ENCODE data around the gene ARHGEF3.
"Not testable (repeated sequence)": the region's sequence is repeated elsewhere in the genome, so short reads cannot be mapped to it uniquely, and the experiment has no call there.

The ARHGEF3 gene

DNA sequence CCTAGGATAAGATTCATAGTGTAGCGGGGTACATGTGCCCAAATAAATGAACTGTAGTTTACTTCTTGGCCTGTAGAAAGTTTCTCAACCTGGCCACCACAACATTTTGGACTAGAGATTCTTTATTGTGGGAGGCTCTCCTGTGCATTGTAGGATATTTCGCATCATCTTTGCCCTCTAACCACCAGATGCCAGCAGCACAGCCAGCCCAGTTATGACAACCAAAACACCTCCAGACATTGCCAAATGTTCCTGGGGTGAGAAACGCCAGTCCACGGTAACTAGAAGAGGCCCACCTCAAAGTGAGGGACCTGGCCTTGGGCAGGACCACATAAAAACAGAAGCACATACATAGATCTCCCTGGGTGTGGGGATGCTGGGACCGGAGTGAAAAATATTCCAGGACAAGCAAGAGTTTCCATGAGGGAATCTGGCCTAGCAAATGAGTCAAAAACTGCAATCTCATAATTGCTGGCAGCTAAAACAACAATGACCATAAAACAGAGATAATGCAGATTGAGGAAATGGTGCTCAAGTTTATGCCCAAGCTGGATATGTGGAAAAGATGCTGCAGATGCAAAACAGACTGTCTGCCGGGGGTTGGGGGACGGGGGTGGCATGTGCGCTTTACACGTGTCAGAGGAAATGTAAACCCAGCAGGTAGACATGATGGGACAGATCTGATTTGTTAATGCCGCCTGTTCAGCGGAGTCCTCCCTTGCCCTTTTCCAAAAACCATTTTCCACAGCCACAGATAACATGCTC, 39.7 kb downstream of the ARHGEF3 start:
- Histone ChIP-seq H3K36me3 (ENCODE audit: insufficient read depth, low read length) (no peaks in the 10 kb centered on the region), H3K9me3 (ENCODE audit: control insufficient read depth, insufficient read depth, low read length) (no peaks in the 10 kb centered on the region), H3K4me1 (ENCODE audit: insufficient read depth, low read length) (no peaks in the 10 kb centered on the region), H3K9ac (ENCODE audit: low read depth, low read length) (no peak overlapping the region)

DNA sequence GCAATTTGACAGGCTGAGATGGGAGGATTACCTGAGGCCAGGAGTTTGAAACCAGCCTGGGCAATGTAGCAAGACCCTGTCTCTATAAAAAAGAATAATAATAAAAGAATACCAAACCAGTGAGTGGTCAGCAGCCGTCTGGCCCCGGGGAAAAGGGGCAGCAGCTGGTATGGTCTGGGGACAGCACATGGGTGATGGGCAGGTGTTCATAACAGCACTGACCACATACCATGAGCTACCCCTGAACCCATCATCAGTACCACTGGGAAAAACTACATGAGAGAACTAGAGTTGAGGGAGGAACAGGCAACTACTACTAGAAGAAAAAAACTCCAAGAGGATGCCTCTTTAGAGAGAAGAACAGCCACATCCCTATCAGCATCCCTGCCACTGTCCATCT, 40.7 kb downstream of the ARHGEF3 start:
- Histone ChIP-seq H3K9ac (ENCODE audit: low read depth, low read length) (no peak overlapping the region), H3K4me1 (ENCODE audit: insufficient read depth, low read length) (no peaks in the 10 kb centered on the region), H3K36me3 (ENCODE audit: insufficient read depth, low read length) (no peaks in the 10 kb centered on the region), H3K9me3 (ENCODE audit: control insufficient read depth, insufficient read depth, low read length) (no peaks in the 10 kb centered on the region)

DNA sequence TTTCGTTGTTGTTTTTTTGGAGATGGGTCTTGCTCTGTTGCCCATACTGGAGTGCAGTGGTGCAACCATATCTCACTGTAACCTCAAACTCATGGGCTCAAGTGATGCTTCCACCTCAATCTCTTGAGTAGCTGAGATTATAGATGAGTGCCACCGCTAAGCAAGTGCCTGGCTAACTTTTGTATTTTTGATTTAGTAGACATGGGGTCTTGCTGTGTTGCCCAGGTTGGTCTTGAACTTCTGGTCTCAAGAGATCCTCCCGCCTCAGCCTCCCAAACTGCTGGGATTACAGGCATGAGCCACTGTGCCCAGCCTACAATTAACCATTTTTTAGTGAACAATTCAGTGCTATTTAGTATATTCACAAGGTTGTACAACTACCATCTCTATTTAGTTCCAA, 42.2 kb downstream of the ARHGEF3 start:
- no peaks in the 10 kb centered on the region for H3K4me1 ChIP-seq (ENCODE audit: insufficient read depth, low read length)
- no peaks in the 10 kb centered on the region for H3K36me3 ChIP-seq (ENCODE audit: insufficient read depth, low read length)
- H3K9ac ChIP-seq (ENCODE audit: low read depth, low read length) = no peak overlapping the region
- H3K9me3 ChIP-seq (ENCODE audit: control insufficient read depth, insufficient read depth, low read length) = no peaks in the 10 kb centered on the region

DNA sequence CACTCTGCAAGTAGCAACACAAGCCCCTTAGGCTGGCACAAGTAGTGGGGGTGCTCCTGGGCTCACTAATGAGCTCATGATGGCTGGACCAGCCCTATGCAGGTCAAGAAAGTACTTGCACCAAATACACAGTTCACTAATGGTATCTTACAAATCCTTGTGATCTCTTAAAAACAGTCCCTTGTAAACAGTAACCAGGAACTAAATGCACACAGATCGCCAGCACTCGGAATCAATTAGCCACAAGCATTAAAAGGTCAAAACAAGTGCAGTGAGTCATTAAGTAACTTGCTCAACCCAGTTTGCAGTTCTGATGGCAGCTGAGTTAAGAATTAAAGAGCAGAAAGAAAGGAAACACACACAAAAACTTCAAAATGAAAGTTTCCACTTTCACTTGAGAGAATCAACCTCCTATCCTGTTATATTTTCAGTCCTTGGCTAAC, 43.2 kb downstream of the ARHGEF3 start:
- no peaks in the 10 kb centered on the region for H3K4me1 ChIP-seq (ENCODE audit: insufficient read depth, low read length)
- no peaks in the 10 kb centered on the region for H3K9me3 ChIP-seq (ENCODE audit: control insufficient read depth, insufficient read depth, low read length)
- no peak overlapping the region for H3K9ac ChIP-seq (ENCODE audit: low read depth, low read length)
- H3K36me3 ChIP-seq (ENCODE audit: insufficient read depth, low read length) = no peaks in the 10 kb centered on the region

DNA sequence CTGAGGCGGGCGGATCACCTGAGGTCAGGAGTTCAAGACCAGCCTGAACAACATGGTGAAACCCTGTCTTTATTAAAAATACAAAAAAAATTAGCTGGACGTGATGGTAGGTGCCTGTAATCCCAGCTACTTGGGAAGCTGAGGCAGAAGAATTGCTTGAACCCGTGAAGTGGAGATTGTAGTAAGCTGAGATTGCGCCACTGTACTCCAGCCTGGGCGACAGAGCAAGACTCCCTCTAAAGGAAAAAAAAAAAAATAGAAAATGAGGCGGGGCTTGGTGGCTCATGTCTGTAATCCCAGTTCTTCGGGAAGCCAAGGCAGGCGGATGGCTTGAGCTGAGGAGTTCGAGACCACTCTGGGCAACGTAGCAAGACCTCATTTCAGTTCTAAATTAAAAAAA, 43.7 kb downstream of the ARHGEF3 start:
- H3K9ac ChIP-seq (ENCODE audit: low read depth, low read length); H3K36me3 ChIP-seq (ENCODE audit: insufficient read depth, low read length); H3K4me1 ChIP-seq (ENCODE audit: insufficient read depth, low read length); H3K9me3 ChIP-seq (ENCODE audit: control insufficient read depth, insufficient read depth, low read length): not testable (repeated sequence)

DNA sequence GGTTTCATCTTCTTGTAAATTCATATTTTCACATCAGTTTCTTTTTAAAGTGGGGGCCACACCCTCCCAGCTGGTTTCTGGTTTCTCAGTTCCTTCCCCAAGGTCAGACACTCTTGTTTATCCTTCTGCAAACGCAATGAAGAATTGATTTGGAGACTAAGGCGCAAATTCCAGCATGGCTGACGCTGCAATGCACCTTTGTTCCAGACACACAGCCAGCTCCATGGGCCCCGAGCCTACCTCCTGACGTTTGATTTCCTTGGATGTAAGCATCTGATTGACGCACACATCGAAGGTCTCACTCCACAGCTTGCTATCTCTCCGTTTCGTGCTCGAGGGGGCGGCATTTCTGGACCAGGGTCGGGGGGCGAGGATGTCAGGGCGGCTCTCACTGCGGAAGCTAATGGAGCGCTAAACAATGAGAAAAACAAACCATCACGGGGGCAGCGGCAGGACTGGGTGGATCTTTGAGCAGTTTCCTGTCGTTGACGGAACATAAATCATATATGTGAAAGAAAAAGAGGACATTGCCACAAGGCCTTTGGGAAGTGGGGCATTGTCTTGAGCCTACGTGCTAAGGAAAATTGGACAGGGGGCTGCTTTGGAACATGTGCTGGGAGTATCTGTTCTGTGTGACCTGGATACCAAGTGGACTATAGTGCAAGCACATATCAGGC, 46.9 kb downstream of the ARHGEF3 start:
- Histone ChIP-seq H3K4me1 (ENCODE audit: insufficient read depth, low read length) (no peaks in the 10 kb centered on the region), H3K36me3 (ENCODE audit: insufficient read depth, low read length) (no peaks in the 10 kb centered on the region), H3K9me3 (ENCODE audit: control insufficient read depth, insufficient read depth, low read length) (peaks cover 2% of the 10 kb centered on the region; the same call in 1 of the 2 replicates), H3K9ac (ENCODE audit: low read depth, low read length) (no peak overlapping the region)

DNA sequence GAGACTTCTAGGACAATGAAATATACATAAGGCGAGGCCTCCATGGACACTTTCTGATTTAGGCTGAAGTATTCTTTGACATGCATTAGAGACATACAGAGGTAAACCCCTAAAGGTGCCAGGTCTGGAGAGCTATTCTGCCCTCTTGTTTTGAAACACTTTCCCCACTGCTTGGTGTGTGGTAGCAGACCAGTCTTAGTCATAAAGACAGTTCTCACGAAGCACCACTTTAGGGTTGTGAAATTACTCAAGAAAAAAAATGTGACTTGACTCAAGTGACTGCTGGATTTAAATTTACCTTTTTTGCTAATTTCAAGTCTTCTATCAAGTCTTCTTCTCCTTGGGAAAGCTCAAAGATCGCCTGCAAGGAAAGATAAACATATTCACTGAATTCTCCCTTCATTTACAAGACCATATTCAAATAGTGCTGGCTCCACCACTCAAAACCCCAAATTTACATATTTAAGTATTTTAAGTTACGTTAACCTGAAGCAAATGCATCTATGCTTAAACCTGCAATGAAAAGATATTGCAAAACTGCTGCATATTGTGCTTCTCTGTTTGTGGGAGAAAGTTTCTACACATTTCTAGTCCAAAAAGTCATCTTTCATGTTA, 48.4 kb downstream of the ARHGEF3 start:
- H3K36me3 ChIP-seq (ENCODE audit: insufficient read depth, low read length) = no peaks in the 10 kb centered on the region; the same call in 1 of the 2 replicates
- H3K9me3 ChIP-seq (ENCODE audit: control insufficient read depth, insufficient read depth, low read length) = peaks cover 2% of the 10 kb centered on the region; the same call in 1 of the 2 replicates
- no peak overlapping the region for H3K9ac ChIP-seq (ENCODE audit: low read depth, low read length)
- no peaks in the 10 kb centered on the region for H3K4me1 ChIP-seq (ENCODE audit: insufficient read depth, low read length)

DNA sequence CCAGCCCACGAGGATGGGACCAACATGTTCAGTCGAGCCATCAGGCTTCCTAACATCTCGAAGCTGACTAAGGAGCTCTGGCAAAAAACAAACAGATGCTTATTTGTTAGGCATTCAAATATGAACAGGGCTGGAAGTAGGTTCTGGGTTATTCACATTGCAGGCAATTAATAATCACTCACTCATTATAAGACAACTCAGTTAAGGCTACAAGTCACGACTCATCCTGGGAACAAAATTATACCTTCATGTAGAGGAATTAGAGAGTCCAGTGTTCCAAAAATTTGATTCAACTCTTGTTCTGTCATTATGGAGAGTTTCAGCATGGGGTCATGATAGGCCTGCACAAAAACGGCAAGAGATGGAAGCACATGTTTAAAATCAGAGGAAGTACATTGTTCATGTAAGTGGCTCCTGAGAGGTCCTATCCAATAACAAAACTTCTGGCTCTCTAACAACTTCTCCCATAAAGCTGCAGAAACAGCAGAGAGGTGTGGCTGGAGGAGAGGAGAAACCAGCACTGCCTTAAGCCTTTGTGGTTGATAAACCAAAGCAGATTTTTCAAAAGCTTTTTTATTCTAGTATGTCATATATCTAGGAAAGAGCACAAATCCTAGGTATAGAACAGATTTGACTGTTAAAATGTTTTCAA, 50.6 kb downstream of the ARHGEF3 start:
- no peaks in the 10 kb centered on the region; the same call in 1 of the 2 replicates for H3K36me3 ChIP-seq (ENCODE audit: insufficient read depth, low read length)
- no peaks in the 10 kb centered on the region for H3K4me1 ChIP-seq (ENCODE audit: insufficient read depth, low read length)
- H3K9ac ChIP-seq (ENCODE audit: low read depth, low read length) = no peak overlapping the region
- H3K9me3 ChIP-seq (ENCODE audit: control insufficient read depth, insufficient read depth, low read length) = peaks cover 2% of the 10 kb centered on the region; the same call in 1 of the 2 replicates

DNA sequence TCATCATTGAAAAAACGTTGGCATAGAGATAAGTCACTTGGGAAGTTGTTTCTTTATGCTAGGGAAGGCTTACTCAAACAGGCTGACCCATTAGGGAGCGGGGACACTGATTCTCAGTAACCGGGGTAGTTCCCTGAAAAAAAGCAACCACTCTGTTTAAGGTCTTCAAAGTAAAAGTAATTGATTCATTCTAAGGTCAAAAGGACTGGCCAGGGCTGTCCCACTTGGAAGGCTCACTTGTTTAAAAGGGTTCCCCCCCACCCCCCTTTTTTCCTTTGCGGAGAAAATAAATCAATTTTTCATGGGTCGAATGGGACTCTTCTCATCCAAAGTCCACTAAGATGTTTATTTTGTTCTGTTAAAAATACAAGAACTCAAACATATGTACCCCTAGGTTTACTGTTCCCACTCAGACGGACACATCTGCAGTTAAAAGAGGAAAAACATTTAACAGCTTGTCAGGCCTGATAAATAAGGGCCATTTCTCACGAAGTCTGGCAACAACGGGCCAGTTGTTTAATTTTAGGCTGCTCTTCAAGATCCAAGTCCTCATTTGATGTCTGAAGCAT, 53.0 kb downstream of the ARHGEF3 start:
- H3K9me3 ChIP-seq (ENCODE audit: control insufficient read depth, insufficient read depth, low read length) = peaks cover 2% of the 10 kb centered on the region; the same call in 1 of the 2 replicates
- peaks cover 5% of the 10 kb centered on the region for H3K36me3 ChIP-seq (ENCODE audit: insufficient read depth, low read length)
- H3K9ac ChIP-seq (ENCODE audit: low read depth, low read length) = no peak overlapping the region
- H3K4me1 ChIP-seq (ENCODE audit: insufficient read depth, low read length) = no peaks in the 10 kb centered on the region

DNA sequence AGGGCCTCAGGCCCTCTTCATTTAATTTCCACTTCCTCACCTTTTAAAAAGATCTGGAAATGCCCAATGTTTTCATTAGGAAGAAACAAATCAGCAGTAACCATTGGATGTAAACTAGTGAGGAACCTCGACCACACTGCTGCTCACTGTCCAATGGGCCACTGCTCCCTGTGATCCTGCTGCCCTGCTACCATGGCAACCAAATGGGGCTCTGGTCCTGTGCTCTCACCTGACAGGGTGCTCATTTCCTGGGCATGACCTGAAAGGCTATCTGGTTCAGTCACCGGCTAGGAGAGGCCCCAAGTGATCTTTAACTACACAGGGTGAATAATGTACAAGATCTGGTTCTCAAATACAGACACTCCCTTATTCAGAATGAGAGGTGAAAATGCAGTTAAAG, 54.6 kb downstream of the ARHGEF3 start:
- no peak overlapping the region for H3K9ac ChIP-seq (ENCODE audit: low read depth, low read length)
- H3K36me3 ChIP-seq (ENCODE audit: insufficient read depth, low read length) = peaks cover 5% of the 10 kb centered on the region
- H3K4me1 ChIP-seq (ENCODE audit: insufficient read depth, low read length) = no peaks in the 10 kb centered on the region
- peaks cover 2% of the 10 kb centered on the region; the same call in 1 of the 2 replicates for H3K9me3 ChIP-seq (ENCODE audit: control insufficient read depth, insufficient read depth, low read length)

DNA sequence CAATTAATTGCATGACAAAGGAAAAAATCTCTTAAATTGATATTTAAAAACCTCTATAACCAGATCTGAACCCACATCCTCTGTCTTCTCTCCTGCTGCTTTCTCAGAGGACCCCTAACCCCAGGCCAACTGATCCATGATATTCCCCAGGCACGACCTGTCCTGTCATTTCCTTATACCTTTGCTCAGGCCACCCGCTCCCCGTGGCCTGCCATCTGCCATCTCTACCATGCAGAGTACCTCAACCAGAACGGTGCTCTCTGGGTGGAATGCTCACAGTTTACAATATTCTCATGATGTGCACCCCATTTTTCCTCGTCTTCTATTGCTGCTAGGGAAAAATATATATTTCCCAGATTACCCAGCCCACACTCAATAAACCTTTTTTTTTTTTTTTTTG, 57.7 kb downstream of the ARHGEF3 start:
- no peaks in the 10 kb centered on the region for H3K9me3 ChIP-seq (ENCODE audit: control insufficient read depth, insufficient read depth, low read length)
- no peaks in the 10 kb centered on the region for H3K4me1 ChIP-seq (ENCODE audit: insufficient read depth, low read length)
- H3K36me3 ChIP-seq (ENCODE audit: insufficient read depth, low read length) = peaks cover 5% of the 10 kb centered on the region
- no peak overlapping the region for H3K9ac ChIP-seq (ENCODE audit: low read depth, low read length)

DNA sequence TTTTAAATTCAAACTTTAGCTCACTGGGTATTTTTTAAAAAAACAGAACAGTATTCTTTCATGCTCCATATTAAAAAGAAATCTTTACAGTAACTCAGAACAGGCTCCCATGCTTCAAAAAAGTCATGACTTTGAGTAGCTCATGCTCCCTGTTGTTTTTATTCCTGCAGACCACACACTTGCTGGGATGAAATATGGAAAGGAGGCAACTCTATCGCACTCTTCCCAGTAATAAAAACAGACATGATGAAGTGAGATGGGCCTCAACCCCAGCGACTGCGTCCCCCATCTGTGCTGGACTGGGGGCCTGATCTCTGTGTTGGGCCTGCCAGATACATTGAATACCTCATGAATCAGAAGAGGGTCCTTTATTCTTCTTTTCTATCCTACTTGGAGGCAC, 58.9 kb downstream of the ARHGEF3 start:
- no peaks in the 10 kb centered on the region for H3K9me3 ChIP-seq (ENCODE audit: control insufficient read depth, insufficient read depth, low read length)
- no peak overlapping the region for H3K9ac ChIP-seq (ENCODE audit: low read depth, low read length)
- peaks cover 5% of the 10 kb centered on the region for H3K36me3 ChIP-seq (ENCODE audit: insufficient read depth, low read length)
- H3K4me1 ChIP-seq (ENCODE audit: insufficient read depth, low read length) = no peaks in the 10 kb centered on the region

DNA sequence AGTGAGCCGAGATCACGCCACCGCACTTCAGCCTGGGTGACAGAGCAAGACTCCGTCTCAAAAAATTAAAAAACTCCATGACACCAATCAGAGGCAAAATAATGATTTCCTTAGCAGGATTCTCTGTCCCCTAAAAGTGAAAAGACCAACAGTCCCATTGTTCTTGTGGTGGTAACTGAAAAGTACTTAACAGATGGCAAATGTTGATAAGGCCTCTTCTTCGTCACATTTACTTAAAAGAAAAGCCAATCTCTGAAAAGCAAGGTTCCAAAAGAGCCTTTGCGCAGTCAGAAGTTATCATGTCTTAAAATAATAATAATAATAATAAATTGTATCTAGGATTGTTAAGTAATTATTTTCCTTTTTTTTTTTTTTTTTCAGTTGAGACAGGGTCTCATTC, 62.7 kb downstream of the ARHGEF3 start:
- Histone ChIP-seq H3K36me3 (ENCODE audit: insufficient read depth, low read length) (peaks cover 3% of the 10 kb centered on the region; the same call in 1 of the 2 replicates), H3K9ac (ENCODE audit: low read depth, low read length) (no peak overlapping the region), H3K4me1 (ENCODE audit: insufficient read depth, low read length) (no peaks in the 10 kb centered on the region)

DNA sequence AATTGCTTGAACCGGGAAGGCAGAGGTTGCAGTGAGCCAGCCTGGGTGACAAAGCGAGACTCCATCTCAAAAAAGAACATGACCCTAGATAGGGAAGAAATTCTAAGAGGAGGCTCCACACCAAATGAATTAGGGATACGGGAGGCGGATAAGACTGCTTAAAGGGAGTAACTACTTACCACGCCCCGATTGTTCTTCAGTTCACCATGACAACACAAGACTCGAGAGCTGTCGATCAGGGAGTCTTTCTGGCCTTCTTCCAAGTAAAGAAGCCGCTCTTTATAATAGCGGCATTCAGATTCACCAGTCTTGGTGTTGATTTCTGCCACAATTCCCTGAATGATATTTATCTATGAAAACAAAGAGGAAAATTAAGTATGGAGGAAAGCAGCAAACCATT, 64.7 kb downstream of the ARHGEF3 start:
- Histone ChIP-seq H3K9ac (ENCODE audit: low read depth, low read length) (no peak overlapping the region), H3K4me1 (ENCODE audit: insufficient read depth, low read length) (no peaks in the 10 kb centered on the region), H3K36me3 (ENCODE audit: insufficient read depth, low read length) (peaks cover 3% of the 10 kb centered on the region; the same call in 1 of the 2 replicates), H3K9me3 (ENCODE audit: control insufficient read depth, insufficient read depth, low read length) (no peaks in the 10 kb centered on the region)

More for the DNA sequence above, 62.7 kb downstream of the ARHGEF3 start:
- H3K9me3 ChIP-seq (ENCODE audit: control insufficient read depth, insufficient read depth, low read length) = no peaks in the 10 kb centered on the region

Measured in ES-I3 (cell line).